Hepatocyte (in vitro differentiated cells): ENCODE measurements around the gene CREB1. TPM values are rescaled to one million over a fixed set of nuclear protein-coding genes. Genes with fewer than 3 reads are reported as not detected.

Source experiments
- DNase-seq: peaks from one replicate; pipeline ENCODE4 v3.0.0-alpha.2; 2016; ENCODE audit warnings: low spot score
- H2AFZ ChIP-seq: fragments of 200-600 bp; sonication (generic); 2 replicates; pipeline ENCODE4 v1.6.0; 2016; ENCODE audit warnings: antibody characterized with exemption, mild to moderate bottlenecking
- H3K27ac ChIP-seq: fragments of 200-600 bp; sonication (generic); 2 replicates; pipeline ENCODE4 v1.5.1; 2016; ENCODE audit warnings: mild to moderate bottlenecking
- H3K27me3 ChIP-seq: fragments of 200-600 bp; sonication (generic); 2 replicates; pipeline ENCODE4 v1.6.1; 2016
- H3K36me3 ChIP-seq: fragments of 200-600 bp; sonication (generic); replicated peaks from 2 replicates; pipeline ENCODE4 v1.5.1; 2016; ENCODE audit warnings: low read depth; ENCODE audit not compliant: insufficient read depth
- H3K4me1 ChIP-seq: fragments of 200-600 bp; sonication (generic); 2 replicates; pipeline ENCODE4 v1.5.1; 2016; ENCODE audit warnings: mild to moderate bottlenecking, moderate library complexity; ENCODE audit not compliant: insufficient read depth
- H3K4me2 ChIP-seq: fragments of 200-600 bp; sonication (generic); 2 replicates; pipeline ENCODE4 v1.6.0; 2016
- H3K4me3 ChIP-seq: fragments of 200-600 bp; sonication (generic); 2 replicates; pipeline ENCODE4 v1.5.1; 2016; ENCODE audit warnings: mild to moderate bottlenecking
- H3K79me2 ChIP-seq: fragments of 200-600 bp; sonication (generic); 2 replicates; pipeline ENCODE4 v1.6.0; 2017; ENCODE audit warnings: mild to moderate bottlenecking
- H3K9me2 ChIP-seq: fragments of 200-600 bp; sonication (generic); replicated peaks from 2 replicates; pipeline ENCODE4 v1.6.0; 2017; ENCODE audit warnings: mild to moderate bottlenecking; ENCODE audit not compliant: insufficient read depth
- H3K9me3 ChIP-seq: fragments of 200-600 bp; sonication (generic); 2 replicates; pipeline ENCODE4 v1.5.1; 2016; ENCODE audit warnings: low read depth, mild to moderate bottlenecking
- H4K20me1 ChIP-seq: fragments of 200-600 bp; sonication (generic); 2 replicates; pipeline ENCODE4 v1.6.0; 2016; ENCODE audit warnings: mild to moderate bottlenecking; ENCODE audit not compliant: insufficient read depth, poor library complexity, severe bottlenecking
- EZH2 ChIP-seq: fragments of 200-600 bp; sonication (generic); IDR thresholded peaks from 2 replicates; pipeline ENCODE4 v1.6.1; 2016; ENCODE audit warnings: antibody characterized with exemption, mild to moderate bottlenecking, borderline replicate concordance
- EZH2phosphoT487 ChIP-seq: fragments of 200-600 bp; sonication (generic); IDR thresholded peaks from one replicate; pipeline ENCODE4 v1.6.1; 2018; ENCODE audit warnings: antibody characterized with exemption, mild to moderate bottlenecking, low read depth, moderate library complexity; ENCODE audit not compliant: unreplicated experiment, severe bottlenecking
- WGBS: methylation state at CpG from one replicate; pipeline ENCODE4 v1.1.6; 2016; ENCODE audit warnings: low lambda C conversion rate; ENCODE audit errors: missing lambda C conversion rate; 5-methylcytosine and 5-hydroxymethylcytosine counted together
- polyA plus RNA-seq: library from polyadenylated mRNA; unstranded; fragments of >200 nt; fragmentation: Nextera tagmentation; extraction: Ambion mirVana; gene quantifications from 2 replicates; pipeline ENCODE4 v1.2.1, GENCODE V29; 2016
- total RNA-seq: library from RNA; depleted of rRNA; stranded (reverse); fragments of >200 nt; gene quantifications from 2 replicates; pipeline ENCODE4 v1.2.3, GENCODE V29; 2014
- TF ChIP-seq, protein P1 (sequence below): fragments of 200-600 bp; sonication (generic); IDR thresholded peaks from 2 replicates; pipeline ENCODE4 v1.5.1; 2016; ENCODE audit warnings: antibody characterized with exemption, mild to moderate bottlenecking; ENCODE audit not compliant: poor library complexity

CREB1 gene
- total and polyA plus RNA-seq, 2 experiments from 2014 or later, result 22.6 to 40.8 TPM

- Histone ChIP-seq H3K27me3 (no peaks in the 10 kb centered on the region), H3K9me3 (no peaks in the 10 kb centered on the region), H3K79me2 (no peaks in the 10 kb centered on the region), H2AFZ (no peak overlapping the region), H3K9me2 (no peaks in the 10 kb centered on the region), H3K4me3 (no peak overlapping the region), H3K27ac (no peak overlapping the region), H3K4me1 (no peaks in the 10 kb centered on the region), H3K4me2 (no peak overlapping the region), H4K20me1 (no peaks in the 10 kb centered on the region), H3K36me3 (no peaks in the 10 kb centered on the region)
- no peak for DNase-seq
- TF ChIP-seq EZH2phosphoT487, result no peak
- no peak for TF ChIP-seq EZH2
- TF ChIP-seq, protein P1, sequence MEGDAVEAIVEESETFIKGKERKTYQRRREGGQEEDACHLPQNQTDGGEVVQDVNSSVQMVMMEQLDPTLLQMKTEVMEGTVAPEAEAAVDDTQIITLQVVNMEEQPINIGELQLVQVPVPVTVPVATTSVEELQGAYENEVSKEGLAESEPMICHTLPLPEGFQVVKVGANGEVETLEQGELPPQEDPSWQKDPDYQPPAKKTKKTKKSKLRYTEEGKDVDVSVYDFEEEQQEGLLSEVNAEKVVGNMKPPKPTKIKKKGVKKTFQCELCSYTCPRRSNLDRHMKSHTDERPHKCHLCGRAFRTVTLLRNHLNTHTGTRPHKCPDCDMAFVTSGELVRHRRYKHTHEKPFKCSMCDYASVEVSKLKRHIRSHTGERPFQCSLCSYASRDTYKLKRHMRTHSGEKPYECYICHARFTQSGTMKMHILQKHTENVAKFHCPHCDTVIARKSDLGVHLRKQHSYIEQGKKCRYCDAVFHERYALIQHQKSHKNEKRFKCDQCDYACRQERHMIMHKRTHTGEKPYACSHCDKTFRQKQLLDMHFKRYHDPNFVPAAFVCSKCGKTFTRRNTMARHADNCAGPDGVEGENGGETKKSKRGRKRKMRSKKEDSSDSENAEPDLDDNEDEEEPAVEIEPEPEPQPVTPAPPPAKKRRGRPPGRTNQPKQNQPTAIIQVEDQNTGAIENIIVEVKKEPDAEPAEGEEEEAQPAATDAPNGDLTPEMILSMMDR, result no peak
- 76% methylated on average over 1 of the region's 1 CpG for WGBS
Measured at GRCh38 chr2:207601774-207602173, 72.0 kb downstream of the CREB1 start.

DNA sequence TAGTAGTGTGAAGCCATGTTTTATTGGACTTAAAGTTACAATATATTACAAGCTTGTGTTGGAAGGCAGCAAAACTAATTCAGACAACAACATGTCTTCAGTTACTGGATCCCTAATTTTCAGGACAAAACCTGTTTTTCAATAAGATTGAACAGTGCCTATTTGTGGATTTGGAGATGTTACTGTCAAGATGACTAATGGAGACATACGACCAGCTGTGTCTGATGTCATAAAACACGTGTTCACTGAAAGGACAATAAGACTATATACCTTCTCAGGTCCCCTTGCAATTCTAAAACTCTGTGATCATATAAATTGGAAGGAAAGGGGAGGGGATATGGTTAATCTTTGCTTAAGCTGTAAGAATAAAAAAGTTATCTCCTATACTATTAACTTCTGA lies 73.7 kb downstream of the CREB1 start:
- no peak overlapping the region for H2AFZ ChIP-seq
- no peaks in the 10 kb centered on the region for H3K4me1 ChIP-seq
- no peaks in the 10 kb centered on the region for H4K20me1 ChIP-seq
- H3K27ac ChIP-seq, result no peak overlapping the region
- DNase-seq, result no peak
- no peaks in the 10 kb centered on the region for H3K27me3 ChIP-seq
- no peaks in the 10 kb centered on the region for H3K36me3 ChIP-seq
- no peaks in the 10 kb centered on the region for H3K79me2 ChIP-seq
- no peaks in the 10 kb centered on the region for H3K9me3 ChIP-seq
- no peak overlapping the region for H3K4me2 ChIP-seq
- no peaks in the 10 kb centered on the region for H3K9me2 ChIP-seq
- TF ChIP-seq EZH2phosphoT487 (no peak), EZH2 (no peak)
- TF ChIP-seq, protein P1, result no peak
- WGBS, result 73% methylated on average over 2 of the region's 2 CpGs
- no peak overlapping the region for H3K4me3 ChIP-seq

GRCh38 chr2:207606399-207606798 lies 76.6 kb downstream of the CREB1 start:
- no peak overlapping the region for H3K27ac ChIP-seq
- H3K27me3 ChIP-seq, result no peaks in the 10 kb centered on the region
- TF ChIP-seq, protein P1, result no peak
- TF ChIP-seq EZH2 (no peak), EZH2phosphoT487 (no peak)
- no peak for DNase-seq
- no peaks in the 10 kb centered on the region for H3K9me3 ChIP-seq
- no peaks in the 10 kb centered on the region for H3K79me2 ChIP-seq
- no peak overlapping the region for H2AFZ ChIP-seq
- no peaks in the 10 kb centered on the region for H4K20me1 ChIP-seq
- H3K4me2 ChIP-seq, result no peak overlapping the region
- no peaks in the 10 kb centered on the region for H3K4me1 ChIP-seq
- no peak overlapping the region for H3K4me3 ChIP-seq
- WGBS, result 97% methylated on average over 7 of the region's 7 CpGs
- H3K36me3 ChIP-seq, result no peaks in the 10 kb centered on the region
- no peaks in the 10 kb centered on the region for H3K9me2 ChIP-seq

DNA sequence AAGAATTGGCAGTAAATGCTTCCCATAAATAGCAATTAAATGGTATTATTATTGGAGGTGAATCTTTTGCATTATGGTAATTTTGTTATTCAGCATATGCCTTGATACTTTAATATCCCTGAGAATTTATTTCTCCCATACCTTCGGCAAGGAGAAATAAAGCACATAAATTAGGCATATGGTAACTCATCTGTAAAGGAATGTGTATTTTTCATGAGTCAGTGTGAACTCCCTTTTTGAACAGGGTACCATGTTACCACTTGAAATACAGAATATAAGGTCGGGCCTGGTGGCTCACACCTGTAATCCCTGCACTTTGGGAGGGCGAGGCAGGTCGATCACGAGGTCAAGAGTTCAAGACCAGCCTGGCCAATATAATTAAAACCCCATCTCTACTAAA lies 77.1 kb downstream of the CREB1 start:
- TF ChIP-seq EZH2phosphoT487 (no peak), EZH2 (no peak)
- TF ChIP-seq, protein P1, result no peak
- Histone ChIP-seq H4K20me1 (no peaks in the 10 kb centered on the region), H3K27ac (no peak overlapping the region), H3K79me2 (no peaks in the 10 kb centered on the region), H3K9me3 (no peaks in the 10 kb centered on the region), H3K4me2 (no peak overlapping the region), H3K27me3 (no peaks in the 10 kb centered on the region), H3K4me3 (no peak overlapping the region), H3K4me1 (no peaks in the 10 kb centered on the region), H2AFZ (no peak overlapping the region), H3K9me2 (no peaks in the 10 kb centered on the region), H3K36me3 (no peaks in the 10 kb centered on the region)
- no peak for DNase-seq
- WGBS, result 93% methylated on average over 5 of the region's 5 CpGs
